Heart left ventricle (tissue), 16 donors: ENCODE data around the gene MXRA8. TPM values are rescaled to one million over a fixed set of nuclear protein-coding genes. Genes with fewer than 3 reads are reported as not detected.

Experiments used
- ATAC-seq, 4 donors: fragments of 200-7000 bp; cut with Tn5 transposase; one replicate each; pipeline ENCODE4 v1.9.1; 2020 to 2022; ENCODE audit warnings: moderate library complexity in 4 of 4, mild to moderate bottlenecking in 3 of 4, moderate number of reproducible peaks in 1 of 4
- DNase-seq, 5 donors: peaks; one replicate each; pipeline ENCODE4 v3.0.0-alpha.2; 2020
- H3K27ac ChIP-seq, 12 donors: fragments of 200-600 bp; sonication (generic) in 4 of 12; one replicate each; pipeline versions ENCODE4 v1.5.0 to v1.8.0; 2016 to 2022; ENCODE audit warnings: mild to moderate bottlenecking in 2 of 12
- H3K27me3 ChIP-seq, 9 donors: fragments of 200-600 bp; sonication (generic) in 2 of 9; one replicate each; pipeline versions ENCODE4 v1.5.1 to v1.8.0; 2016 to 2022; ENCODE audit warnings: mild to moderate bottlenecking in 3 of 9
- H3K36me3 ChIP-seq, 9 donors: fragments of 200-600 bp; sonication (generic) in 2 of 9; one replicate each; pipeline versions ENCODE4 v1.5.0 to v1.8.0; 2018 to 2022; ENCODE audit warnings: mild to moderate bottlenecking in 2 of 9
- H3K4me1 ChIP-seq, 12 donors: fragments of 200-600 bp; sonication (generic) in 4 of 12; one replicate each; pipeline versions ENCODE4 v1.5.0 to v1.8.0; 2016 to 2022; ENCODE audit warnings: mild to moderate bottlenecking in 3 of 12
- H3K4me3 ChIP-seq, 12 donors: fragments of 200-600 bp; sonication (generic) in 4 of 12; one replicate each; pipeline versions ENCODE4 v1.5.0 to v1.8.0; 2017 to 2022; ENCODE audit warnings: mild to moderate bottlenecking in 9 of 12, moderate library complexity in 4 of 12
- H3K9me3 ChIP-seq, 12 donors: fragments of 200-600 bp; sonication (generic) in 4 of 12; one replicate each; pipeline versions ENCODE4 v1.5.0 to v1.8.0; 2016 to 2022; ENCODE audit warnings: mild to moderate bottlenecking in 1 of 12
- CTCF ChIP-seq, 12 donors: fragments of 200-600 bp; sonication (generic) in 4 of 12; IDR thresholded peaks; one replicate each; pipeline versions ENCODE4 v1.5.0 to v1.8.0; 2018 to 2022; ENCODE audit warnings: antibody characterized with exemption in 12 of 12, mild to moderate bottlenecking in 5 of 12
- POLR2A ChIP-seq, 2 donors: fragments of 450-650 bp; IDR thresholded peaks; one replicate each; pipeline ENCODE4 v1.6.1; 2017; ENCODE audit warnings: antibody characterized with exemption in 2 of 2, mild to moderate bottlenecking in 2 of 2, moderate library complexity in 2 of 2
- WGBS, 4 donors: extraction: QIAGEN DNeasy Blood & Tissue Kit in 2 of 4; methylation state at CpG; one replicate each; pipeline versions ENCODE4 v1.1.5 to v1.1.7; 2013 to 2018; 5-methylcytosine and 5-hydroxymethylcytosine counted together
- intact Hi-C, 10 donors: fragments of 100-400 bp; cut with DNase I; formaldehyde crosslinking; loops; one replicate each; pipeline versions ENCODE4 v1.11.1 to v1.14.2; 2022
- polyA plus RNA-seq, 2 donors: library from polyadenylated mRNA; stranded (reverse); fragments of 200-250 nt; gene quantifications; one replicate each; pipeline ENCODE4 v1.2.3, GENCODE V29; 2013
- total RNA-seq, 9 donors: library from RNA; depleted of rRNA in 2 of 9; stranded (reverse); fragments of >200 nt in 2 of 9; fragmentation: NEBNext Ultra II Directional in 3 of 9; extraction: Animal tissue kit (Norgen Biotek cat#: 25700) in 3 of 9; gene quantifications; one replicate each; pipeline versions ENCODE4 v1.1.0 to v1.2.4, GENCODE V29; 2016 to 2023
- donor health status: ischemic (EF 13 %, LVEDD 7.1; RV severe dilation, severe dysfunction).
- donor health status: healthy with polysubstance abuse.
- donor health status: DM: no; HTN: yes; CAD: no.
- donor health status: DM: no; HTN: no; CAD: no.
- donor health status: ischemic (EF 25% LVEDD 6.9; RV normal size, moderate dysfunction).
- donor health status: ischemic (EF 25% LVEDD 5.7; RV mildly dilated, moderate dysfunction).
- donor health status: healthy.
- donor health status: DM: yes; HTN: yes; CAD: no.
- donor health status: ischemic (EF 35%, LVEDD 5.7; RV mildly dilated, moderate dysfunction).
- donor health status: nonischemic (EF 11% LVEDD 7.7; RV severe dilation, severe dysfunction).
- donor health status: DM: yes; HTN: yes; CAD: no.
- donor health status: PGD.
- donor health status: ischemic (EF 29% LVEDD 5.4; RV normal size, mild dysfunction).
- donor health status: nonischemic (EF 23%, LVEDD 6.1; RV moderate dilation, normal function).

The MXRA8 gene
- total and polyA plus RNA-seq, 11 donors = 10.5 to 49.3 (median 19.5) TPM

GRCh38 chr1:1336931-1337792, 21.2 kb downstream of the MXRA8 start:
- peaks cover 0 to 58% (median 41%) of the 10 kb centered on the region in 9 donors for H3K36me3 ChIP-seq
- H3K27me3 ChIP-seq = no peaks in the 10 kb centered on the region
- no peaks in the 10 kb centered on the region for H3K4me1 ChIP-seq
- H3K27ac ChIP-seq = no peak overlapping the region
- ATAC-seq (no peak), DNase-seq (no peak)
- H3K4me3 ChIP-seq = no peak overlapping the region
- intact Hi-C loops = no loop called here
- 95 to 96% (median 95%) methylated on average over 29 to 32 of the region's 32 CpGs for WGBS, 4 donors
- no peak for TF ChIP-seq CTCF (IDR thresholded peaks at IDR 0.05)
- no peak for TF ChIP-seq POLR2A (IDR thresholded peaks at IDR 0.05)
- H3K9me3 ChIP-seq = no peaks in the 10 kb centered on the region

- Histone ChIP-seq H3K4me1 (peaks cover 0 to 2% (median 0%) of the 10 kb centered on the region in 12 donors), H3K27me3 (no peaks in the 10 kb centered on the region), H3K27ac (no peak overlapping the region), H3K36me3 (peaks cover 0 to 50% (median 34%) of the 10 kb centered on the region in 9 donors), H3K9me3 (no peaks in the 10 kb centered on the region), H3K4me3 (no peak overlapping the region)
- DNase-seq (no peak), ATAC-seq (no peak)
- intact Hi-C loops = no loop called here
- WGBS, 4 donors = 91 to 94% (median 92%) methylated on average over 13 to 26 of the region's 26 CpGs
- no peak for TF ChIP-seq CTCF (IDR thresholded peaks at IDR 0.05)
- TF ChIP-seq POLR2A (IDR thresholded peaks at IDR 0.05) = no peak
Measured at GRCh38 chr1:1336446-1336845, 21.9 kb downstream of the MXRA8 start.

- Histone ChIP-seq H3K27ac (no peak overlapping the region), H3K4me1 (peaks cover 0 to 8% (median 4%) of the 10 kb centered on the region in 12 donors), H3K27me3 (no peaks in the 10 kb centered on the region), H3K4me3 (no peak overlapping the region), H3K36me3 (peaks cover 0 to 46% (median 30%) of the 10 kb centered on the region in 9 donors), H3K9me3 (no peaks in the 10 kb centered on the region)
- WGBS, 4 donors = 90 to 93% (median 91%) methylated on average over 7 to 21 of the region's 21 CpGs
- intact Hi-C loops = no loop called here
- DNase-seq (no peak), ATAC-seq (no peak)
- TF ChIP-seq POLR2A (IDR thresholded peaks at IDR 0.05) (no peak), CTCF (IDR thresholded peaks at IDR 0.05) (no peak)
Measured at GRCh38 chr1:1335792-1336248, 22.5 kb downstream of the MXRA8 start.

- no peak overlapping the region for H3K4me3 ChIP-seq
- no peaks in the 10 kb centered on the region for H3K27me3 ChIP-seq
- H3K27ac ChIP-seq = no peak overlapping the region
- H3K4me1 ChIP-seq = peaks cover 0 to 14% (median 8%) of the 10 kb centered on the region in 12 donors
- no peaks in the 10 kb centered on the region for H3K9me3 ChIP-seq
- no peak for DNase-seq
- peaks cover 0 to 44% (median 26%) of the 10 kb centered on the region in 9 donors for H3K36me3 ChIP-seq
- TF ChIP-seq CTCF (IDR thresholded peaks at IDR 0.05) (no peak), POLR2A (IDR thresholded peaks at IDR 0.05) (no peak)
- intact Hi-C loops = no loop called here
- WGBS, 4 donors = 62 to 77% (median 69%) methylated on average over 14 to 16 of the region's 16 CpGs
- no peak for ATAC-seq
Measured at GRCh38 chr1:1335283-1335682, 23.1 kb downstream of the MXRA8 start.
